Keratinocyte (primary cell): ENCODE results near the gene ADRA2C. TPM values are rescaled to one million over a fixed set of nuclear protein-coding genes. Genes with fewer than 3 reads are reported as not detected.

Experiments
- DNase-seq: peaks from one replicate; pipeline ENCODE4 v3.0.0-alpha.2; 2011; ENCODE audit warnings: low read depth, missing footprints, low spot score
- FAIRE-seq: peaks from 2 replicates; lab custom pipeline; 2011; peaks lifted over from hg19 to GRCh38; lab: Jason Lieb, UNC
- H2AFZ ChIP-seq: 2 replicates; pipeline ENCODE4 v1.6.0; 2012; ENCODE audit warnings: low read length, control low read depth, inconsistent platforms; ENCODE audit not compliant: control insufficient read depth
- H3K27ac ChIP-seq: 2 replicates; pipeline ENCODE4 v1.5.1; 2011; ENCODE audit warnings: low read length; ENCODE audit not compliant: control insufficient read depth, insufficient read depth
- H3K27me3 ChIP-seq: 3 replicates; pipeline ENCODE4 v1.6.0; 2011; ENCODE audit warnings: low read length; ENCODE audit not compliant: control insufficient read depth, insufficient read depth; ENCODE audit errors: extremely low read depth
- H3K36me3 ChIP-seq, 2 experiments: 2 replicates in 1 of 2; 3 replicates in 1 of 2; pipeline ENCODE4 v1.5.1; 2011; ENCODE audit warnings: low read length in 2 of 2, mild to moderate bottlenecking in 1 of 2; ENCODE audit not compliant: control insufficient read depth in 2 of 2, insufficient read depth in 2 of 2; ENCODE audit errors: extremely low read depth in 1 of 2
- H3K4me1 ChIP-seq: 3 replicates; pipeline ENCODE4 v1.5.1; 2011; ENCODE audit warnings: low read length; ENCODE audit not compliant: control insufficient read depth, insufficient read depth; ENCODE audit errors: extremely low read depth
- H3K4me2 ChIP-seq: 3 replicates; pipeline ENCODE4 v1.6.0; 2011; ENCODE audit warnings: low read depth, low read length; ENCODE audit not compliant: control insufficient read depth, insufficient read depth; ENCODE audit errors: extremely low read depth
- H3K4me3 ChIP-seq, 3 experiments: fragments of 200-600 bp in 1 of 3; sonication (generic) in 1 of 3; 2 replicates in 2 of 3; 3 replicates in 1 of 3; pipeline ENCODE4 v1.5.1; 2011 to 2016; ENCODE audit warnings: low read length in 3 of 3, mild to moderate bottlenecking in 3 of 3, control low read depth in 2 of 3, inconsistent platforms in 1 of 3, low read depth in 1 of 3, mixed read lengths in 1 of 3, mixed run types in 1 of 3, moderate library complexity in 1 of 3; ENCODE audit not compliant: control insufficient read depth in 2 of 3, insufficient read depth in 2 of 3; ENCODE audit errors: extremely low read depth in 1 of 3
- H3K79me2 ChIP-seq: 2 replicates; pipeline ENCODE4 v1.6.0; 2012; ENCODE audit warnings: low read length; ENCODE audit not compliant: control insufficient read depth, insufficient read depth
- H3K9ac ChIP-seq: 3 replicates; pipeline ENCODE4 v1.6.0; 2011; ENCODE audit warnings: low read length; ENCODE audit not compliant: control insufficient read depth, insufficient read depth; ENCODE audit errors: extremely low read depth
- H3K9me1 ChIP-seq: 3 replicates; pipeline ENCODE4 v1.6.0; 2011; ENCODE audit warnings: low read length; ENCODE audit not compliant: control insufficient read depth, insufficient read depth; ENCODE audit errors: extremely low read depth
- H3K9me3 ChIP-seq: 2 replicates; pipeline ENCODE4 v1.5.1; 2012; ENCODE audit warnings: low read depth, low read length; ENCODE audit not compliant: control insufficient read depth
- H4K20me1 ChIP-seq: 3 replicates; pipeline ENCODE4 v1.6.0; 2011; ENCODE audit warnings: low read length; ENCODE audit not compliant: control insufficient read depth, insufficient read depth; ENCODE audit errors: extremely low read depth
- EZH2 ChIP-seq: IDR thresholded peaks from one replicate; pipeline ENCODE4 v1.6.1; 2012; ENCODE audit warnings: inconsistent platforms, mild to moderate bottlenecking, low read length, moderate library complexity
- dilution Hi-C: fragments of 300-500 bp; cut with MboI; formaldehyde crosslinking; loops from one replicate; pipeline ENCODE4 v1.7.0; 2020; ENCODE audit warnings: low sequenced_read_pairs; ENCODE audit not compliant: extremely low pct_ligation_motif_present
- polyA plus RNA-seq, 5 experiments: library from polyadenylated mRNA; depleted of rRNA in 3 of 5; stranded (reverse) in 3 of 5; stranded (forward) in 1 of 5; unstranded in 1 of 5; fragments of >200 nt; gene quantifications; 1 replicate in 1 of 5; 2 replicates in 3 of 5; 3 replicates in 1 of 5; pipeline versions ENCODE4 v1.2.1 to v1.2.3, GENCODE V29; 2011 to 2012; ENCODE audit warnings: missing spikeins in 2 of 5, low read depth in 1 of 5, low replicate concordance in 1 of 5
- TF ChIP-seq, protein P1 (sequence below), 3 experiments: IDR thresholded peaks in 1 of 3; conservative IDR thresholded peaks in 1 of 3; optimal IDR thresholded peaks in 1 of 3; 2 replicates in 2 of 3; 3 replicates in 1 of 3; pipeline versions ENCODE3 to v1.5.1; 2011; ENCODE audit warnings: low read length in 3 of 3, mild to moderate bottlenecking in 3 of 3, moderate library complexity in 2 of 3, control low read depth in 1 of 3, inconsistent platforms in 1 of 3; ENCODE audit not compliant: insufficient read depth in 2 of 3; ENCODE audit errors: extremely low read depth in 1 of 3

Gene ADRA2C
- polyA plus RNA-seq, 1 donor (not counting 4 experiments of a cell fraction or from before 2014, with no cell fraction given), result 0.05 TPM

DNA sequence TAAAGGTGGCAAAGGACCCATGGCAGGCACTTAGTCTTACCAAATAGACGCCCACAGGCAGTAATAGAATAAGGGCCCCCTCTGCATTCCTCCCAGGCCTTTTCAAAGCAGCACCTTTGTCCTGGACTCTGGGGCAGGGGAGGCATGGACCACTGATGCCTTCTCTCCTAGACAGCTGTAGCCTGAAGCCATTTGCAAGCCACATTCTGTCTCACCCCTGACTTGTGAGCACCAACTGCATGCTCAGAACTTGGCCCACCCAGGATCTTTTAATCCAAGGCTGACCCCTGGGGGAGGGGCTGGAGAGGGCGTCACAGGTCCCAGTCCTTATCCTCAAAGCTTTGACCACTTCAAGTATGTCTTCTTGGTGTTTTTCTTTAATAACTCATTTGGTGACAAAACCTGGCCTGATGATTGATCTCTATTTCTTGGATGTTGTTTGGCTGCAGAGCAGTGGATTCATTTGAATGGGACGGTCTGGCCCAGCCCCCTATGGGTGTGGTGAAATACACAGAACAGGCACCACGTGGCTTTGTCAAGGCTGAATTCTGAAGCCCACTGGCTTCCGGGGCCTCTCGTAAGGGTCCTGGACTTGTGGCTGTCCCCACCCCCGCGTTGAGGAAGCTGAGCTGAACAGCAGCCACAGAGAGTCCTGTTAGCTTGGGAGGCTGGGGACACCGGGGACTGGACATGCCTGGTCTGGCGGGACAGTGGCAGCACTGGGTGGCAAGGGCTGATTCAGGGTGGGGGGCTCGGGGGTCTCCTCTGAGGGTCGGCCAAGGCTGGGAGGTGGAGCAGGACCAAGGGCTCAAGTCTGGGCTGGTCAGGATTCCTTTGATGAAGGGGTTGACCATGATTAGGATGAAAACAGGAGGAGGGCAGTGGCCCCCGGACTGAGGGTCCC is 36.6 kb downstream of the ADRA2C start:
- TF ChIP-seq, protein P1, sequence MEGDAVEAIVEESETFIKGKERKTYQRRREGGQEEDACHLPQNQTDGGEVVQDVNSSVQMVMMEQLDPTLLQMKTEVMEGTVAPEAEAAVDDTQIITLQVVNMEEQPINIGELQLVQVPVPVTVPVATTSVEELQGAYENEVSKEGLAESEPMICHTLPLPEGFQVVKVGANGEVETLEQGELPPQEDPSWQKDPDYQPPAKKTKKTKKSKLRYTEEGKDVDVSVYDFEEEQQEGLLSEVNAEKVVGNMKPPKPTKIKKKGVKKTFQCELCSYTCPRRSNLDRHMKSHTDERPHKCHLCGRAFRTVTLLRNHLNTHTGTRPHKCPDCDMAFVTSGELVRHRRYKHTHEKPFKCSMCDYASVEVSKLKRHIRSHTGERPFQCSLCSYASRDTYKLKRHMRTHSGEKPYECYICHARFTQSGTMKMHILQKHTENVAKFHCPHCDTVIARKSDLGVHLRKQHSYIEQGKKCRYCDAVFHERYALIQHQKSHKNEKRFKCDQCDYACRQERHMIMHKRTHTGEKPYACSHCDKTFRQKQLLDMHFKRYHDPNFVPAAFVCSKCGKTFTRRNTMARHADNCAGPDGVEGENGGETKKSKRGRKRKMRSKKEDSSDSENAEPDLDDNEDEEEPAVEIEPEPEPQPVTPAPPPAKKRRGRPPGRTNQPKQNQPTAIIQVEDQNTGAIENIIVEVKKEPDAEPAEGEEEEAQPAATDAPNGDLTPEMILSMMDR (optimal IDR thresholded peaks at IDR 0.05 in 1 of 3, IDR thresholded peaks at IDR 0.05 in 1 of 3, conservative IDR thresholded peaks at IDR 0.05 in 1 of 3; ENCODE audit: extremely low read depth in 1 of 3, insufficient read depth in 2 of 3, low read length in 3 of 3), result no peak
- no peak for TF ChIP-seq EZH2
- Histone ChIP-seq H3K4me1 (no peaks in the 10 kb centered on the region), H3K9me3 (no peaks in the 10 kb centered on the region), H3K36me3 (no peaks in the 10 kb centered on the region), H3K4me2 (no peak overlapping the region), H2AFZ (no peak overlapping the region), H4K20me1 (no peaks in the 10 kb centered on the region), H3K9me1 (no peaks in the 10 kb centered on the region), H3K27me3 (no peaks in the 10 kb centered on the region), H3K4me3 (no peak overlapping the region), H3K27ac (no peak overlapping the region), H3K79me2 (no peaks in the 10 kb centered on the region), H3K9ac (no peak overlapping the region)
- dilution Hi-C loops, result no loop called here
- no peak for FAIRE-seq
- no peak for DNase-seq

DNA sequence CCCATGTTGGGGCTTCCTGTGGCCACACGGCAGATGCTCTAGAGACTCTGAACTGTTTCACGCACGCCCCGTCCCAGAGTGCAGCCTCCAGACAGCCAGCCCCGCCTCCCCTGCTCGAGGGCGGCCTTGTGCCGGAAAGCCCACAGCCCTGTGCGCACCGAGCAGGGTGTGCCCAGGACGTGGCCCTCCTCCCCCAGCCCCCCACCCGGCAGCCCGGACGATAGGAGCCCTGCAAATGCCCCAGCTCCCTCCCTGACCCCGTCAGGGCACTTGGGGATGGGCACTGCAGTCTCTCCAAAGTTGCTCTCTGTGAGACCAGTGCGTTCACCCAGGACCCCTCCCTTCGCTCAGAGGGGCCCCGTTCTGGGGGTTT is 37.3 kb downstream of the ADRA2C start:
- no peak for FAIRE-seq
- no peaks in the 10 kb centered on the region for H3K36me3 ChIP-seq
- H4K20me1 ChIP-seq, result no peaks in the 10 kb centered on the region
- no peak overlapping the region for H3K4me2 ChIP-seq
- dilution Hi-C loops, result no loop called here
- no peaks in the 10 kb centered on the region for H3K79me2 ChIP-seq
- H3K9me3 ChIP-seq, result no peaks in the 10 kb centered on the region
- no peaks in the 10 kb centered on the region for H3K4me1 ChIP-seq
- no peak overlapping the region for H3K9ac ChIP-seq
- H3K27me3 ChIP-seq, result no peaks in the 10 kb centered on the region
- no peaks in the 10 kb centered on the region for H3K9me1 ChIP-seq
- H3K27ac ChIP-seq, result no peak overlapping the region
- TF ChIP-seq, protein P1 (optimal IDR thresholded peaks at IDR 0.05 in 1 of 3, IDR thresholded peaks at IDR 0.05 in 1 of 3, conservative IDR thresholded peaks at IDR 0.05 in 1 of 3; ENCODE audit: extremely low read depth in 1 of 3, insufficient read depth in 2 of 3, low read length in 3 of 3), result no peak
- no peak for TF ChIP-seq EZH2
- H2AFZ ChIP-seq, result no peak overlapping the region
- no peak overlapping the region for H3K4me3 ChIP-seq
- no peak for DNase-seq
